HFFc6 (cell line): ENCODE measurements around the gene RASAL1. TPM values are rescaled to one million over a fixed set of nuclear protein-coding genes. Genes with fewer than 3 reads are reported as not detected.

ENCODE experiments used
- DNase-seq: peaks from one replicate; pipeline ENCODE4 v3.0.0-alpha.2; 2018
- H3K27ac Mint-ChIP-seq: 2 replicates; pipeline ENCODE4 v1.8.0; 2020; ENCODE audit warnings: mild to moderate bottlenecking, mixed read lengths
- H3K27me3 Mint-ChIP-seq: 2 replicates; pipeline ENCODE4 v1.8.0; 2021; ENCODE audit warnings: mild to moderate bottlenecking, moderate library complexity, mixed read lengths; ENCODE audit not compliant: insufficient read depth
- H3K36me3 Mint-ChIP-seq: 2 replicates; pipeline ENCODE4 v1.8.0; 2021; ENCODE audit warnings: low read depth, mixed read lengths
- H3K4me1 Mint-ChIP-seq: 2 replicates; pipeline ENCODE4 v1.8.0; 2020; ENCODE audit warnings: low read depth, mixed read lengths
- H3K4me3 Mint-ChIP-seq: 2 replicates; pipeline ENCODE4 v1.8.0; 2020; ENCODE audit warnings: mild to moderate bottlenecking, moderate library complexity, mixed read lengths
- H3K9me3 Mint-ChIP-seq: 2 replicates; pipeline ENCODE4 v1.8.0; 2020; ENCODE audit warnings: mild to moderate bottlenecking, mixed read lengths
- CTCF ChIP-seq: fragments of 200-600 bp; sonication (generic); IDR thresholded peaks from 2 replicates; pipeline ENCODE4 v1.5.0; 2021; ENCODE audit warnings: antibody characterized with exemption, mild to moderate bottlenecking
- total RNA-seq, 6 experiments: library from RNA; stranded (reverse); fragmentation: NEBNext Ultra II Directional; extraction: Animal tissue kit (Norgen Biotek cat#: 25700); gene quantifications; 2 replicates in 1 of 6; 3 replicates in 5 of 6; pipeline ENCODE4 v1.2.3, GENCODE V29; 2021

RASAL1 gene
- total RNA-seq, 6 experiments from 2014 or later = not detected

GRCh38 chr12:113136990-113137511 lies 1.5 kb upstream of the RASAL1 start:
- H3K27me3 Mint-ChIP-seq = peaks cover 23% of the 10 kb centered on the region
- TF ChIP-seq CTCF = no peak
- no peaks in the 10 kb centered on the region for H3K36me3 Mint-ChIP-seq
- no peaks in the 10 kb centered on the region for H3K9me3 Mint-ChIP-seq
- no peaks in the 10 kb centered on the region for H3K4me1 Mint-ChIP-seq
- DNase-seq = no peak
- H3K4me3 Mint-ChIP-seq = no peak overlapping the region
- H3K27ac Mint-ChIP-seq = no peak overlapping the region

GRCh38 chr12:113136128-113136989 lies 798 bp upstream of the RASAL1 start:
- H3K27me3 Mint-ChIP-seq = peaks cover 22% of the 10 kb centered on the region
- no peaks in the 10 kb centered on the region for H3K4me1 Mint-ChIP-seq
- no peak overlapping the region for H3K27ac Mint-ChIP-seq
- H3K9me3 Mint-ChIP-seq = no peaks in the 10 kb centered on the region
- no peaks in the 10 kb centered on the region for H3K36me3 Mint-ChIP-seq
- H3K4me3 Mint-ChIP-seq = no peak overlapping the region
- no peak for DNase-seq
- TF ChIP-seq CTCF = no peak

DNA sequence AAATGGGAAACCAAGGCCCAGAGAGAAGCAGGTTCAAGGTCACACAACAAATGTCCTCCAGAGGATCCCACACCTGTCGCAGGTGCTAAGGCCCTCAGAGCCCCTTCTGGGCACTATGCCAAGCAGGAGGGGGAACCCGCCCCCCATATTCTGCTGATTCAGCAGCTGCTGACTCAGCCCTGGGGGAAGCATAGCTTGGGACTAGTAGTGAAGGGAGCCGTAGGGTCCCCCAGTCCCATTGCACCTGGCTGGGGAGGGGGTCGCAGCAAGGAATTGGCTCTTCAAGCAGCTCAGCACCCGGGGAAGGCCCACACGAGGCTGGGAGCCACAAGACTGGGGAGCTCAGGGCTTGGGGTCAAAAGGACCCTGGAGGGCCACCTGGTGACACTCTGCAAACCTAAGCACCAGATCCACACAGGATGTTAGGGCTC lies 1.0 kb downstream of the RASAL1 start:
- H3K9me3 Mint-ChIP-seq = no peaks in the 10 kb centered on the region
- no peak overlapping the region for H3K27ac Mint-ChIP-seq
- no peak for DNase-seq
- no peaks in the 10 kb centered on the region for H3K36me3 Mint-ChIP-seq
- H3K27me3 Mint-ChIP-seq = peaks cover 23% of the 10 kb centered on the region
- no peaks in the 10 kb centered on the region for H3K4me1 Mint-ChIP-seq
- no peak for TF ChIP-seq CTCF
- no peak overlapping the region for H3K4me3 Mint-ChIP-seq

GRCh38 chr12:113134071-113134470 lies 1.5 kb downstream of the RASAL1 start:
- H3K4me1 Mint-ChIP-seq = no peaks in the 10 kb centered on the region

DNA sequence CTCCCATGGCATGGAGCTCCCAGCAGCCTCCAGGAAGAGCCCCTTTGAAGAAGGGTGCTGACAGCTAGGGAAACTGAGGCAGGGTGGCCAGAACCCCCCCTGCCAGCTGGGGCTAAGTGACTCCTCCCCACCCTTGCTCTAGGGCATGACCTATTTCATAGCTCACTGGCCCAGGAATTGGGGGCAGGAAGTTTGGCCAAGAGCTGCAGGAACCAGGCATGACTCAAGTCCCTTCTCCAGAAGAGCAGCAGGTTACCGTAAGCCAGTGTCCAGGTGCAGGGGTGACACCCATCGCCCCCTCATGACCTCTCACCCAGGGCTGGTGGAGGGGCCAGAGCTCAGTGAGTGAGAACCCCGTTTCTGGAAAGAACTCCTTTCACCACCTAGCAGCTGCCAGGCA lies 1.9 kb downstream of the RASAL1 start:
- no peak for DNase-seq
- H3K4me1 Mint-ChIP-seq = no peaks in the 10 kb centered on the region
- no peak overlapping the region for H3K27ac Mint-ChIP-seq
- H3K36me3 Mint-ChIP-seq = no peaks in the 10 kb centered on the region
- H3K9me3 Mint-ChIP-seq = no peaks in the 10 kb centered on the region
- H3K4me3 Mint-ChIP-seq = no peak overlapping the region
- no peak for TF ChIP-seq CTCF
- peaks cover 28% of the 10 kb centered on the region for H3K27me3 Mint-ChIP-seq

More at GRCh38 chr12:113134071-113134470, 1.5 kb downstream of the RASAL1 start:
- Mint-ChIP-seq H3K27ac (no peak overlapping the region), H3K9me3 (no peaks in the 10 kb centered on the region), H3K27me3 (peaks cover 28% of the 10 kb centered on the region), H3K36me3 (no peaks in the 10 kb centered on the region), H3K4me3 (no peak overlapping the region)
- DNase-seq = no peak
- no peak for TF ChIP-seq CTCF
